B cell (primary cell): ENCODE results near the gene THOC7. TPM values are rescaled to one million over a fixed set of nuclear protein-coding genes. Genes with fewer than 3 reads are reported as not detected.

ENCODE experiments used
- ATAC-seq: fragments of 200-7000 bp; cut with Tn5 transposase; one replicate; pipeline ENCODE4 v1.10.0; 2021; ENCODE audit warnings: low read depth, mild to moderate bottlenecking, moderate number of reproducible peaks, moderate library complexity
- CTCF ChIA-PET: fragments of 350-600 bp; sonication (Branson Sonifier 250); formaldehyde crosslinking; loops from one replicate; lab custom pipeline; 2021; ENCODE audit warnings: antibody characterized with exemption, inconsistent platforms; lab: Charles Lee
- POLR2A ChIA-PET: fragments of 350-600 bp; sonication (Branson Sonifier 250); formaldehyde crosslinking; loops from one replicate; lab custom pipeline; 2021; ENCODE audit warnings: antibody characterized with exemption; lab: Charles Lee
- DNase-seq: peaks from one replicate; pipeline ENCODE4 v3.0.0; 2013
- H2AFZ ChIP-seq: 2 replicates; pipeline ENCODE4 v1.6.1; 2012; ENCODE audit warnings: mild to moderate bottlenecking, low read depth, low read length; ENCODE audit not compliant: insufficient read depth, poor library complexity, severe bottlenecking
- H3K27ac ChIP-seq, 2 donors: 1 replicate in 1 of 2; 2 replicates in 1 of 2; pipeline ENCODE4 v1.5.1; 2012 to 2013; ENCODE audit warnings: low read length in 2 of 2, mild to moderate bottlenecking in 2 of 2, moderate library complexity in 1 of 2
- H3K27me3 ChIP-seq, 4 experiments: fragments of 200-600 bp in 1 of 4; sonication (generic) in 1 of 4; replicated peaks in 1 of 4; 1 replicate in 2 of 4; 2 replicates in 2 of 4; pipeline versions ENCODE4 v1.6.1 to v1.7.0; 2013 to 2016; ENCODE audit warnings: low read length in 3 of 4, mild to moderate bottlenecking in 2 of 4, mixed read lengths in 1 of 4, moderate library complexity in 1 of 4; ENCODE audit not compliant: insufficient read depth in 4 of 4, control insufficient read depth in 3 of 4; ENCODE audit errors: control extremely low read depth in 1 of 4
- H3K36me3 ChIP-seq, 2 experiments: replicated peaks in 1 of 2; 1 replicate in 1 of 2; 2 replicates in 1 of 2; pipeline versions ENCODE4 v1.6.1 to v1.7.1; 2013; ENCODE audit warnings: low read length in 1 of 2; ENCODE audit not compliant: insufficient read depth in 2 of 2, control insufficient read depth in 1 of 2; ENCODE audit errors: control extremely low read depth in 1 of 2, extremely low read depth in 1 of 2
- H3K4me1 ChIP-seq, 2 donors: fragments of 200-600 bp in 1 of 2; sonication (generic) in 1 of 2; 1 replicate in 1 of 2; 2 replicates in 1 of 2; pipeline versions ENCODE4 v1.5.1 to v1.6.1; 2013 to 2017; ENCODE audit warnings: low read length in 2 of 2; ENCODE audit not compliant: control insufficient read depth in 2 of 2, insufficient read depth in 2 of 2
- H3K4me2 ChIP-seq: replicated peaks from 2 replicates; pipeline ENCODE3; 2012; ENCODE audit warnings: mild to moderate bottlenecking, low read depth, low read length; ENCODE audit not compliant: poor library complexity, severe bottlenecking
- H3K4me3 ChIP-seq, 5 experiments: fragments of 200-600 bp in 1 of 5; sonication (generic) in 1 of 5; 1 replicate in 3 of 5; 2 replicates in 2 of 5; pipeline versions ENCODE4 v1.5.1 to v1.7.0; 2011 to 2016; ENCODE audit warnings: low read length in 4 of 5, mild to moderate bottlenecking in 4 of 5, low read depth in 2 of 5, control low read depth in 1 of 5, moderate library complexity in 1 of 5; ENCODE audit not compliant: insufficient read depth in 1 of 5; ENCODE audit errors: control extremely low read depth in 1 of 5, extremely low read depth in 1 of 5
- H3K79me2 ChIP-seq: fragments of 200-600 bp; sonication (generic); one replicate; pipeline ENCODE4 v1.6.0; 2016; ENCODE audit warnings: low read length; ENCODE audit not compliant: control insufficient read depth, insufficient read depth
- H3K9ac ChIP-seq: fragments of 200-600 bp; sonication (generic); 2 replicates; pipeline ENCODE4 v1.6.1; 2017; ENCODE audit warnings: mild to moderate bottlenecking, low read length, moderate library complexity
- H3K9me3 ChIP-seq, 3 donors: one replicate each; pipeline versions ENCODE4 v1.6.1 to v1.7.1; 2013; ENCODE audit warnings: low read length in 2 of 3; ENCODE audit not compliant: control insufficient read depth in 2 of 3, insufficient read depth in 1 of 3; ENCODE audit errors: control extremely low read depth in 1 of 3
- H4K20me1 ChIP-seq: 2 replicates; pipeline ENCODE4 v1.6.0; 2012; ENCODE audit warnings: mild to moderate bottlenecking, low read length; ENCODE audit not compliant: insufficient read depth, control insufficient read depth, poor library complexity, severe bottlenecking
- H3K27ac Mint-ChIP-seq: one replicate; pipeline ENCODE4 v1.8.0; 2021; ENCODE audit warnings: mixed read lengths
- H3K27me3 Mint-ChIP-seq: one replicate; pipeline ENCODE4 v1.8.0; 2021; ENCODE audit warnings: mixed read lengths
- H3K4me1 Mint-ChIP-seq: one replicate; pipeline ENCODE4 v1.8.0; 2021; ENCODE audit warnings: mixed read lengths
- H3K4me3 Mint-ChIP-seq: one replicate; pipeline ENCODE4 v1.8.0; 2021; ENCODE audit warnings: mixed read lengths
- H3K9me3 Mint-ChIP-seq: one replicate; pipeline ENCODE4 v1.8.0; 2022; ENCODE audit warnings: mixed read lengths; ENCODE audit not compliant: insufficient read depth
- EZH2 ChIP-seq: IDR thresholded peaks from 2 replicates; pipeline ENCODE4 v1.6.1; 2012; ENCODE audit warnings: borderline replicate concordance, low read depth, mild to moderate bottlenecking, moderate library complexity, low read length; ENCODE audit not compliant: insufficient read depth, poor library complexity, severe bottlenecking
- WGBS: methylation state at CpG from one replicate; pipeline ENCODE4 v1.1.5; 2013; ENCODE audit warnings: missing lambda C conversion rate; ENCODE audit not compliant: insufficient coverage; 5-methylcytosine and 5-hydroxymethylcytosine counted together
- intact Hi-C: fragments of 100-400 bp; cut with micrococcal nuclease; formaldehyde crosslinking; loops from one replicate; pipeline ENCODE4 v1.10.0; 2022
- polyA plus RNA-seq: library from polyadenylated mRNA; depleted of rRNA; stranded (reverse); fragments of >200 nt; gene quantifications from 2 replicates; pipeline ENCODE4 v1.2.3, GENCODE V29; 2012
- total RNA-seq, 2 donors: library from RNA; stranded (reverse); fragments of 120-200 nt in 1 of 2; gene quantifications; 1 replicate in 1 of 2; 2 replicates in 1 of 2; pipeline versions ENCODE4 v1.2.3 to v1.2.4, GENCODE V29; 2013 to 2022
- TF ChIP-seq, protein P1 (sequence below): fragments of 200-600 bp; IDR thresholded peaks from one replicate; pipeline ENCODE4 v1.8.0; 2022; ENCODE audit warnings: antibody characterized with exemption, mild to moderate bottlenecking

The THOC7 gene
- total and polyA plus RNA-seq, 2 donors (not counting 1 experiment from before 2014, with no cell fraction given): 17.5 to 30.5 TPM

DNA sequence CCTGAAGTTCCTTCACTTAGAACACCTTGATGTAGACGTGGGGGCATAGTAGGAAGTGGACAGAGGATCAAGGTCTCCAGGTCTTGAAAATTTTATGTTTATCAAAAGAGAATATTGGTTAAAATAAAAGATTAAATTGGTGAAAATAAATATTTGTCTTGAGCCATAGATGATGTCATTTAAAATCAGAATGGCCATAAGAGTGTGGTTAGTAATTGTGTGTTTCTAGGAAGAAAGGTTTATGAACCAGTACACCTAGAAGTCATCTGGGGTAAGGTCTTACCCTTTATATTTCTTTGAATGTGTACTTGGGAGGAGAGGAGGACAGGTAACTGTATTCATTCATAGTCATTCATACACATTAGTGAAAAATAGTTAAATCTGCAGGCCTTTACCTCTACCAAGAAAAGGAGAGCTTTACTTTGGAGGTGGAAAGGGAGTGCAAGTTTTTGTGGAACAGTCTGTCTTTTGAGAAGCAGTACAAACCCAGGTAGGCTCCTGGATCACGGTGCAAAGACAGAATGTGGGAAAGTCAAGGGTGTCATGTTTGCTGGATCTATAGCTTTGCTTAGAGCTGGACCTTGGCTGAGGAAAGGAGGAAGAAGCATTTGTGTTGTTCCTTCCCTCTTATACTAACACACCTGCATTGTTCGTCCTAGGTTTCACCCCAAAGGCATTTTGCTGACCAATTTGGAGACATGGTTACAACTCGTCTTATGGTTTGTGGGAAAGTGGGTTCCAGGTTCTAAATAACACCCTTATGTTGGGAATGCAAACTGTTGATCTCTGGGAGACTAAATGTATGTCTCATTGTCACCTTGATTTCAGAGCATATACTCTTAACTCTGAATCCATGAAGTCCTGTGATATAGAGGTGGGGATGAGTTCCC, 42.4 kb upstream of the THOC7 start:
- Histone ChIP-seq H3K4me3 (no peak overlapping the region), H4K20me1 (peaks cover 8% of the 10 kb centered on the region), H3K4me2 (no peak overlapping the region), H2AFZ (no peak overlapping the region), H3K27me3 (no peaks in the 10 kb centered on the region), H3K9ac (no peak overlapping the region), H3K4me1 (peaks cover 3 to 4% of the 10 kb centered on the region in 2 donors), H3K9me3 (peaks cover 0 to 2% (median 0%) of the 10 kb centered on the region in 3 donors), H3K27ac (no peak overlapping the region), H3K79me2 (peaks cover 30% of the 10 kb centered on the region), H3K36me3 (peaks cover 0 to 14% of the 10 kb centered on the region in 2 experiments)
- Mint-ChIP-seq H3K4me1 (peaks cover 7% of the 10 kb centered on the region), H3K4me3 (no peak overlapping the region), H3K27me3 (no peaks in the 10 kb centered on the region), H3K27ac (no peak overlapping the region), H3K9me3 (no peaks in the 10 kb centered on the region)
- ATAC-seq (no peak), DNase-seq (no peak)
- intact Hi-C loops: no loop called here
- WGBS: no CpG with 5 or more reads among the region's 4 CpGs
- ChIA-PET CTCF (interaction anchor here (0.6 to 1.7 kb wide), 3 partner anchors 16 to 578 kb away, joined by 3 to 5 read pairs (median 3); no protein-coding TSS in a partner anchor), POLR2A (no interaction called here)
- TF ChIP-seq, protein P1, sequence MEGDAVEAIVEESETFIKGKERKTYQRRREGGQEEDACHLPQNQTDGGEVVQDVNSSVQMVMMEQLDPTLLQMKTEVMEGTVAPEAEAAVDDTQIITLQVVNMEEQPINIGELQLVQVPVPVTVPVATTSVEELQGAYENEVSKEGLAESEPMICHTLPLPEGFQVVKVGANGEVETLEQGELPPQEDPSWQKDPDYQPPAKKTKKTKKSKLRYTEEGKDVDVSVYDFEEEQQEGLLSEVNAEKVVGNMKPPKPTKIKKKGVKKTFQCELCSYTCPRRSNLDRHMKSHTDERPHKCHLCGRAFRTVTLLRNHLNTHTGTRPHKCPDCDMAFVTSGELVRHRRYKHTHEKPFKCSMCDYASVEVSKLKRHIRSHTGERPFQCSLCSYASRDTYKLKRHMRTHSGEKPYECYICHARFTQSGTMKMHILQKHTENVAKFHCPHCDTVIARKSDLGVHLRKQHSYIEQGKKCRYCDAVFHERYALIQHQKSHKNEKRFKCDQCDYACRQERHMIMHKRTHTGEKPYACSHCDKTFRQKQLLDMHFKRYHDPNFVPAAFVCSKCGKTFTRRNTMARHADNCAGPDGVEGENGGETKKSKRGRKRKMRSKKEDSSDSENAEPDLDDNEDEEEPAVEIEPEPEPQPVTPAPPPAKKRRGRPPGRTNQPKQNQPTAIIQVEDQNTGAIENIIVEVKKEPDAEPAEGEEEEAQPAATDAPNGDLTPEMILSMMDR: no peak
- TF ChIP-seq EZH2: no peak

DNA sequence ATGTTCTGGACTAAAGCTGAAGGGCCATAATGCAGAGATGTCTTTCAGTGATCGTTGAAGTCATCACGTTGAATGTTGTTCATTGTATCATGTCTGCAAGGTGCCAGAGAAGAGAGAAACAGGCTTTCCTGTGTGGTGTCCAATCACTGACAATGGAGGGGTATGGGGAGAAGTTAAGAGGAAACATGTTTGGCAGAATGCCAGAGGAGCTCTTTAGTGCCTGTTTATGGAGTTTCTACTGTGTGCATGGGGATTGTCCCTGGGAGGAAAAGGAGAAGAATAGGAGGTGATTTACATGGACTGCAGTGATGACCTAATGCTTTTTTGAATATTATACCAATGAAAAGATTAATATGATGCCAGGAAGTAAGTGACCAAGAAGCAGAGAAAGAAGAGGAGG, 36.9 kb upstream of the THOC7 start:
- POLR2A ChIA-PET: no interaction called here
- Histone ChIP-seq H3K4me1 (peaks cover 6 to 11% of the 10 kb centered on the region in 2 donors), H3K27me3 (no peaks in the 10 kb centered on the region), H3K9me3 (peaks cover 0 to 2% (median 0%) of the 10 kb centered on the region in 3 donors), H4K20me1 (peaks cover 14% of the 10 kb centered on the region), H3K36me3 (peaks cover 0 to 32% of the 10 kb centered on the region in 2 experiments), H2AFZ (no peak overlapping the region), H3K4me2 (no peak overlapping the region), H3K9ac (no peak overlapping the region), H3K79me2 (peaks cover 41% of the 10 kb centered on the region), H3K27ac (no peak overlapping the region), H3K4me3 (no peak overlapping the region)
- intact Hi-C loops: no loop called here
- 56% methylated on average over 2 of the region's 2 CpGs for WGBS
- DNase-seq (no peak), ATAC-seq (no peak)
- H3K4me1 Mint-ChIP-seq: peaks cover 25% of the 10 kb centered on the region
- no peaks in the 10 kb centered on the region for H3K27me3 Mint-ChIP-seq
- peak overlapping the region; percentile 1 for H3K27ac Mint-ChIP-seq
- H3K4me3 Mint-ChIP-seq: no peak overlapping the region
- no peak for TF ChIP-seq EZH2
- TF ChIP-seq, protein P1: no peak
- CTCF ChIA-PET: no interaction called here
- no peaks in the 10 kb centered on the region for H3K9me3 Mint-ChIP-seq
